ENCODE measurements around the gene ZBTB48. TPM values are rescaled to one million over a fixed set of nuclear protein-coding genes. Genes with fewer than 3 reads are reported as not detected.

The ZBTB48 gene
- total and polyA plus RNA-seq, 12 donors: 6.8 to 245 (median 31.2) TPM

DNA sequence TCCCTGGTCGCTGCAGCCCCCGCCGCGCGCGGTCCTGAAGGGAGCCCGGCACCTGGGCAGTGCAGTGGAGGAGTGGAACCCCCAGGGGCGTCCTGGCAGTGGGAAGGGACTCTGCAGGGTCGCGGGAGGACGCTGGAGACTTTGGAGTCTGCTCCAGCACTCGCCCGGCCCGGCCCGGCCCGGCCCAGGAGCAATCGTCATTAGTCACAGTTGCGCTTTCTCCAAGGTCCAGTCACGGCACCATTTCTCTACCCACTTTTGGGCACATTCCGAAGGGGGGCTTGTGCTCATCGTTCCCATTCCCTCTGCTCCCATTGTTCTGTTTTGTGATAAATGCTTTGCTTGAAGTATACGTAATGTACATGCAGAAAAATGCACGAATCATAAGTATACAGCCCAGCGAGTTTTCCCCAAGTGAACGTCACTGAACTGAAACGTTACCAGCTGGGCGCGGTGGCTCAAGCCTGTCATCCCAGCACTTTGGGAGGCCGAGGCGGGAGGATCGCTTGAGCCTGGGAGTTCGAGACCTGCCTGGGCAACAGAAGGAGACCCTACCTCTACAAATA, 45.9 kb downstream of the ZBTB48 start:
- Histone ChIP-seq H3K27ac (peak overlapping the region; percentile 60 to 95 (median 89)), H3K4me3 (peak overlapping the region; percentile 28 to 91 (median 64)), H3K4me1 (replicated peaks in 1 of 2) (peaks cover 14 to 24% of the 10 kb centered on the region in 2 donors), H3K36me3 (replicated peaks in 1 of 2) (peaks cover 0 to 47% of the 10 kb centered on the region in 2 donors), H3K27me3 (no peaks in the 10 kb centered on the region), H3K9me3 (replicated peaks in 1 of 3) (no peaks in the 10 kb centered on the region)
- intact Hi-C loops (cut with DNase I): no loop called here
- peak in 6 of 7 donors; percentile 39 to 67 (median 56) for DNase-seq
- TF ChIP-seq POLR2A (IDR thresholded peaks at IDR 0.05): peak in 1 of 2 donors; percentile 35
- TF ChIP-seq CTCF (IDR thresholded peaks at IDR 0.05): peak in 1 of 6 experiments; percentile 16
- 3 to 6% (median 4%) methylated on average over 19 to 32 of the region's 32 CpGs for WGBS, 4 donors

DNA sequence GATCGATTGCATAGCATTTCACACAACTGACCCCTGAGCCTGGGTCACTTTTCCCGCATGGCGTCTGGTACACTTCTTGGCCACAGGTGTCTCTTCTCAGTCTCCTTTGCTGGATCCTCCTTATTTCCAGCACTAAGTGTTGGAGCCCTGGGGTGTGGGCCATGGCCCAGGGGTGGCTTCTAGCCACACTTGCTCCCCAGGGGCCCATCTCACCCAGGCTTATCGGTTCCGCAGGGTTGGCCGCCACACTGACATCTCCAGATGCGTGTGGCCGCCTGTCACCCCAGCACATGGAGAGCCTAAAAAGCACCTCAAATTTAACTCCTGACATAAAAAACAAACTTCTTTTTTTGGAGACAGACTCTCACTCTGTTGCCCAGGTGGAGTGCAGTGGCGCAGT, 47.2 kb downstream of the ZBTB48 start:
- H3K27ac ChIP-seq: no peak overlapping the region
- H3K27me3 ChIP-seq: no peaks in the 10 kb centered on the region
- no peaks in the 10 kb centered on the region for H3K9me3 ChIP-seq (replicated peaks in 1 of 3)
- H3K36me3 ChIP-seq (replicated peaks in 1 of 2): peaks cover 0 to 45% of the 10 kb centered on the region in 2 donors
- H3K4me1 ChIP-seq (replicated peaks in 1 of 2): peaks cover 14 to 24% of the 10 kb centered on the region in 2 donors
- WGBS, 4 donors: 90 to 96% (median 94%) methylated on average over 9 of the region's 9 CpGs
- intact Hi-C loops (cut with DNase I): no loop called here
- no peak for DNase-seq
- TF ChIP-seq CTCF (IDR thresholded peaks at IDR 0.05) (no peak), POLR2A (IDR thresholded peaks at IDR 0.05) (no peak)
- no peak overlapping the region for H3K4me3 ChIP-seq

GRCh38 chr1:6627841-6628545, 48.2 kb downstream of the ZBTB48 start:
- 85 to 93% (median 88%) methylated on average over 15 to 21 of the region's 21 CpGs for WGBS, 4 donors

More at GRCh38 chr1:6627841-6628545, 48.2 kb downstream of the ZBTB48 start:
- H3K27me3 ChIP-seq: no peaks in the 10 kb centered on the region
- peaks cover 0 to 46% of the 10 kb centered on the region in 2 donors for H3K36me3 ChIP-seq (replicated peaks in 1 of 2)
- H3K27ac ChIP-seq: no peak overlapping the region
- intact Hi-C loops (cut with DNase I): no loop called here
- no peak for DNase-seq
- peaks cover 14 to 20% of the 10 kb centered on the region in 2 donors for H3K4me1 ChIP-seq (replicated peaks in 1 of 2)
- no peaks in the 10 kb centered on the region for H3K9me3 ChIP-seq (replicated peaks in 1 of 3)
- no peak overlapping the region for H3K4me3 ChIP-seq
- TF ChIP-seq POLR2A (IDR thresholded peaks at IDR 0.05): no peak
- TF ChIP-seq CTCF (IDR thresholded peaks at IDR 0.05): no peak

Data from adrenal gland (tissue), 12 donors.